HG03342 (cell line): ENCODE measurements around the gene ADGRA1.

Source experiments
- ATAC-seq: cut with Tn5 transposase; IDR thresholded peaks from one replicate; pipeline ENCODE4 v1.9.1; 2021; ENCODE audit warnings: mild to moderate bottlenecking, moderate library complexity; ENCODE audit not compliant: unreplicated experiment

The ADGRA1 gene

GRCh38 chr10:133160826-133161471 lies 73.2 kb downstream of the ADGRA1 start:
- ATAC-seq, result no peak

- no peak for ATAC-seq
Measured at GRCh38 chr10:133161486-133162109, 73.9 kb downstream of the ADGRA1 start.

DNA sequence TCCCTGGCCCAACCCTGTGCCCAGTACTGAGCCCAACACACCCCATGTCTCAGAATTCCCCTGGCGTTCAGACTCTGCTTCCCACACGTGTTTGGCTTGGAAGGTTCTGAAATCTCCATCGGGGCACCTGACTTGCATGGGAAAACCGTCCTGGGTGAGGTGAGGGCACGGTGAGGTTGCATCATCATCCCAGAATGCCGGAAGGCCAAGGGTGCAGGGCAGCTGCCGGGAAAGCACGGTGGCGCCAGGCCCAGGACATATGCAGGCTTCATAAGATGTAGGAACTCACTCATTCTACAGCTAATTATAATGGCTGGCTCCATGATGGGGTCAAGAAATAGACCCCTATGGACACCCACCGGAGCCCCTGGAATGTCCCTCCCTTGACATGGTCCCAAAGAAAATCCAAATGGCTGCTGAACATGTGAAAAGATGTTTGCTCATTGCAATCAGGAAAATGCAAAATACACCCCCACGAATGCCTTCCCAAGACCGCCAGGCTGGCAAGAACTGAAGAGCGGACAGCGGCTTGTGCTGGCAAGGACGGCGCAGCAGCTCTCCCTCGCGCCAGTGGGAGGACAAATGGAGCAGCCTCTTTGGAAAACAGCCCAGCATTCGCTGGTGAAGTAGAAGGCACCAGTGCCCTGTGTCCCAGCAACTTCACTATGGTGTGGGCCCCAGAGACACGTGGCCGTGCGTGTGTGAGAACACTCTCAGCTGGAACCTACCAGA lies 74.6 kb downstream of the ADGRA1 start:
- ATAC-seq, result no peak

DNA sequence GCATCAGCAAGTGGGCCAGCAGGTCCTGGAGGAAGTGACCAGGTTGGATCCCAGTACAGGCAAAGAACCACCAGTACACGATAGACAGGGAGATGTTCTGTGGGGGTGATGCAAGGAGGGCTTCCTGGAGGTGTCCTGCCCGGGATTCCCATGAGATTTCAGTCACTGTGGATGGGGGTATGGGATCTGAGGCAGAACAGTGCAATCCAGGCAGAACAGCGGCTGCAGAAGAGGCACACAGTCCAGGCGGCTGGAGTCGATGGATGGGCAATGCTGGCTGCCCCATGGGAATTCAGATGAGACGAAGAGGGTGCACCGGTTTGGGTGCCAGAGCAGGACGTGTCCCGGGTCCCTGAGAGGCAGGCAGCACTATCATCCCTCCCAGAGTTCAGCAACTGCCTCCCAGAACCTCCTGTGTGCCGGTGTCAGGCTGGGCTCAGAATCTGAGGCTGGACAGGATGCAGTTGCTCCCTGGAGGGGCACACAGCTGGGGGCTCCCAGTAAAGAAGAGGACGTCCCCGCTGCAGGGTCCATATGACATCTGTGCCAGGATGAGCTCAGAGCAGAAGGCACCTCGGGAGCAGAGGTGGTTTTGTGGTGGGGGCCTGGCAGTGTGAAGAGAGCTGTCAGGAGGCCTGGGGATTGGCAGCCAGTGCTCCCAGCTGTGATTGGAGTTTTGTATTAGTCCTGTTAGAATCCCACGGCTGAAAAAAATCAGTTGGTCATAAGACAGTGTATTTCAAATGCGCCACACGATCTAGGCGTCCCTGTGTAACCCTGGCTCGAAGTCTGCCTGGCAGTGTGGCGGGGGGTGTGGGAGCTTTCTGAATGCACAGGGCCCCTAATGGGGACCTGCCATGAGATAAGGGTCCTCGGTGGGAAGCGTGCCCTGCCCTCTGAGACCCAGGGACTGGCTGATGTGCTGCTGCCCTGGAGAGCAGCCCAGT lies 75.5 kb downstream of the ADGRA1 start:
- no peak for ATAC-seq

- ATAC-seq, result no peak
Measured at GRCh38 chr10:133163889-133164815, 76.4 kb downstream of the ADGRA1 start.

GRCh38 chr10:133164816-133165555 lies 77.3 kb downstream of the ADGRA1 start:
- no peak for ATAC-seq

DNA sequence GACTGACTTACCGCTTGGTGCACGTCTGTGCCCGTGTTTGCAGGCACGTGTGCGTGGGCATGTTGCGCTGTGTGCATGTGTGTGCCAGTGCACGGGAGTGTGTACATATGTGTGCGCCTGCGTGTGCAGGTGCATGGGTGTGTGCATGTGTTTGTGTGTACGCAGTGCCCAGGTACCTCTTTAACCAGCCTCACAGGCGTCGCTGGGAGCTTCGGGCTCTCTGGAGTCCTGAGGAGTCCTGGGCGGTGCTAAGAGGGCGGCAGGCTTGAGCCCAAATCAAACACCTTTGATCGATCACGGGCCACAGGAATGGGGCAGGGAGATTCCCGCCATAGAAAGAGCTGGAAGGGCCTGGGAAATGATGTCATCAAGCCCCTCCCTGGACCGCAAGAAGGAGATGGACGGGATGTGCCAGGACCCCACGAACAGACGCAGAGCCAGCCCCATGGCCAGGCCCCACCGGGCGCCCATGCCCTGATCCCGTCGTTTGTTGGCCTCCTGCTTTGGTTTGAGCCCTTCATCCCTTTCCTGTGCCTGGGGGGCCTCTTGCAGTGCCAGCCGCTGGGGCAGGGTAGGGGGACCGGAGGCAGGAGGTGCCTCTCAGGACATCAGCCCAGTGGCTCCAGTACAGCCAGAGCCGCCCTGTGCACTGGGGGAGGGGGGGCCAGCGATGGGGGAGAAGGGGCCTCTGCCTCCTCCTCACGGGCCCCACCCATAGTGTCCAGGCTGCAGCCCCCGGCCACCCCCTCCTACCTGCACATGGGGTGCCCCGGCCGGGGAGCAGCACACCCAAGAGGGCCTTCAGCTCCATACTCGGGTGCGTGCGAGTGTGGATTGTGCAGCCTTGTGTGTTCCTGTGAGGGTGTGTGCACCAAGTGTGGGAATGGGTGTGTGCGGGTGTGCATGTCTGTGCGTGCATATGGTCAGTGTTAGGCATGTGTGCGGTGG lies 78.1 kb downstream of the ADGRA1 start:
- no peak for ATAC-seq

- no peak for ATAC-seq
Measured at GRCh38 chr10:133166504-133166827, 78.7 kb downstream of the ADGRA1 start.

- no peak for ATAC-seq
Measured at GRCh38 chr10:133166828-133167692, 79.3 kb downstream of the ADGRA1 start.

DNA sequence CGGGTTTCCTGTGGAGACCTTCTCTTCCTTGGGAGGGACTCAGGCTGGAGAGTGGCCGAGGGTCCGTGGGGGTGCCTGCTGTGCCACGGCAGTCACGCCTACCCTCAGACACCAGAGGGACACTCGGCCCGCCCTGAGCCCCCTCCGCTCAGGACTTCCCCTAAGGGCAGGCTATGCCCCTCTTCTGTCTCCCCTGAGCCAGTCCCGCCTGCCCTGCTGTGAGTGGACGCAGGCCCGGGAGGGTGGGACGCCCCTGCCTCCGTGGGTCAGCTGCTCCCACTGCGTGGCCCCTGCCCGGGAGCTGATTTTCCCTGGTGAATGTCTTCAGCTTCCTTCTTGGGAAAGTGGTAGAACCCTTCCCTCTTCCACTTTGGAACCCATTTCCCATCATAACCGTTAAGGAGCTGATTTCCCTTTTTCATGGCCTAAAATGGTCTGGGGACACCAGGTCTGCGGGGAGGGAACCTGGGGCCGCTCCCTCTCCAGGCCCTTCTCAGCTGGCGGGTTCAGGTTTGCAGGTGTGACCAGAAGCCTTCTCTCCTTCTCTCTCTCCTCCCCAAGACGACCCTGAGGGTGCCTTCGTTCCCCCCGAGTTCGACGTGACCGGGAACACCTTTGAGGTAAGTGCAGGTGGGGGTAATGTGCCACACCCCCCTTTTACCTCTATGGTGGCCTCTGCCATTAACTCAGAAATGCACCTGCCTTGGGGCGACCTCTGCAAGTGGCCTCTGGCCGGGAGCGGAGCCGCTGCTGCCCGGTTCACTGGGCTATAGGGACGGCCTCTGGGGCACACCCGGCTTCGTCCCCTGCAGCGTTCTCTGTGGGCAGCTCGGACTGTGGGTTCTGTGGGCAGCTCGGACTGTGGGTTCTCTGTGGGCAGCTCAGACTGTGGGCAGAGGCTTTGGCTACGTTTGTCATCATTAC lies 80.2 kb downstream of the ADGRA1 start:
- ATAC-seq, result no peak

DNA sequence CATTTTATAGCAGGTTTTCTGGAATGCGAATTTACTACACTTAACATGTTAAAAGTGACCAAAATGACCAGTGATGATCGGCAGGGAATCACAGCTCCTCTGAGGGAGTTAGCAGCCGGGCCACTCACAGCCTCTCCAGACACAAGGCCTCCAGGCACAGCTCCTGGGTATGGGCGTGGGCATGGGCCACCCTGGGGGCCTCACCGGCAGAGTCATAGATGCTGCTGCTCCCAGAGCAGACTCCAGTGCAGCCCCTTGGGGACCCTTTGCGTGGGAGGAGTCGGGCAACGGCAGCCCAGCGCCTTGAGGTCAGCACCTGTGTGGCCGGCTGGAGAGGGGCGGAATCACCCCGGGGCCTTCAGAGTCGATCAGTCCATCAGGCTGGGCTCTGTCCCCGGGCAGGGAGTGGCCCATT lies 80.9 kb downstream of the ADGRA1 start:
- no peak for ATAC-seq

DNA sequence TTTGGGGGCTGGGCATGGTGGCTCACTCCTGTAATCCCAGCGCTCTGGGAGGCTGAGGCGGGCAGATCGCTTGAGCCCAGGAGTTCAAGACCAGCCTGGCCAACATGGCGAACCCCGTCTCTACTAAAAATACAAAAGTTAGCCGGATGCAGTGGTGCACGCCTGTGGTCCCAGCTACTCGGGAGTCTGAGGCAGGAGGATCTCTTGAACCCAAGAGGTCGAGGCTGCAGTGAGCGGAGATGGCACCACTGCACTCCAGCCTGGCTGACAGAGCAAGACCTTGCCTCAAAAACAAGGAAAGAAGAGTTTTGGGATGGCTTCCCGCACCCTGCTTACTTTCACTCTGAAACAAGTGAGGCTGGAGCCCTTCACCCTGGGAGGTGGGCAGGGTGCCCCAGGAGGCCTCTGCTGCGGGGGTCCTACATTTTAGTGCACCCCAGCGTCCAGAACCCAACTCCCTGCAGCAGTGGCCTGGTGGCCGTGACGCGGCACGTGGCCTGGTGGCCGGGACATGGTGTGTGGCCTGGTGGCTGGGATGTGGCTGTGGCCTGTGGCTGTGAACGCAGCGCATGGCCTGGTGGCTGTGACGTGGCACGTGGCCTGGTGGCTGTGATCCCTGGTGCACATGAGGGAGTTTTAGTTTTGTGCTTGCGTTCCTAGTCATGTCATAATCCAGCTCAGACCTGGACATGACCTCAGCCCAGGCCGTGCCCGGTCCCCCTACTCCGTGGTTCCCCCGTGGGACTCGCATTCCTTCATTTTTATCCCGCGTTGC lies 81.6 kb downstream of the ADGRA1 start:
- no peak for ATAC-seq

GRCh38 chr10:133170092-133170491 lies 82.4 kb downstream of the ADGRA1 start:
- ATAC-seq, result no peak

DNA sequence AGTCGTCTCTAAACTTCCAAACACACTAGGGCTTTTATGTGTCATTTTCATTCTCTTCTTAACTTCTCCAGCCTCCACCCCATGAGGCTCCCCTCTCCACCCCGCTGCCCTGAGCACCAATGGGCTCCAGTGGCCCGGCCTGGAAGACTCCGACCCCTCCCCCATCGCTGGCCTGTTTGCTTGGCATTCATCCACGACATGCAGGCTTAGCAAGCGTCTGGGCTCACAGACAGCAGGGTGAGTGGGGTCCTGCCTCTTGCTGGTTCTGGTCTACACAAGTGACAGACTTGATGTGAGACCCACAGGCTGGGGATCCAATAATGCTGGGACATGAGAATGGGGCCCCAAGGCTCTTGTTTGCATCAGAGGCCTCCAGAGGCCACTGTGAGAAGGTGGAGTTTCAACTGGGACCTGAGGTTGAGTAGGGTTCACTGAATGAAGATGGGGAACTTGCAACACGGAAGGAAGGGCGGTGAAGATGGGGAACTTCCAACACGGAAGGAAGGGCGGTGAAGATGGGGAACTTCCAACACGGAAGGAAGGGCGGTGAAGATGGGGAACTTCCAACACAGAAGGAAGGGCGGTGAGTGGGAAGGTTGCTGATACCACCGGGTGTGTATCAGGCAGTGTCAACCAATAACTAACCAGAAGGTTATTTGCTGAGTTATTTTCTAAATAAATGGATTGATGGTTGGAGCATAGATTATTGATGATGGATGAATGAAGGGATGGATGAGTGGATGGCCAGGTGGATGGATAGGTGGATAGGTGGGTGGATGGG lies 86.3 kb downstream of the ADGRA1 start:
- ATAC-seq, result no peak
